ENCODE data around the gene GMPR2.
A peak's percentile ranks its signal among the peaks of the same experiment; 100 is the strongest.

Gene GMPR2

DNA sequence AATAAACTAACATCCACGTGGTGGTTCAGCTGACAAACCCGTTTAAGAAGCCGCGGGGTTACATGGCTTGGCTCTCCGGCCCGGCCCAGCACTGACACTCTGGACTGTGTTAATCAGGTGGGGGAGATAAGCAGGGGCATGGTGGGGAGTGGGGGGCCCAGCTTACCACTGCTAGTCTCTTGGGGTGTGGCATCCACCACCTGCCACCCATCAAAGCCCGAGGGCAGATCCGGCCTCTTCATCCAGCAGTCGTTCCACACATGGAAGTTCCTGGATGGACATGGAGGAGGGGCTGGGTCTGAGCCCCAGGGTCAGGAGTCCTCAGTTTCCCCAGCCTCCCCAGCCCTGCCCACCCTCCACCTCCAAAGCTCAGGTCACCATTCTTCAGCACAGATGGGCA, 25.4 kb downstream of the GMPR2 start:
- intact Hi-C loops (cut with DNase I; ENCODE audit: low total_unique reads): no loop called here
- Histone ChIP-seq H3K36me3 (peaks cover 0 to 18% (median 0%) of the 10 kb centered on the region in 3 donors), H3K27ac (no peak overlapping the region), H3K4me3 (no peak overlapping the region), H3K9me3 (no peaks in the 10 kb centered on the region), H3K4me1 (peaks cover 0 to 13% (median 10%) of the 10 kb centered on the region in 4 donors), H3K27me3 (no peaks in the 10 kb centered on the region)
- peak in 1 of 2 donors; percentile 45 for DNase-seq
- TF ChIP-seq, protein P1, sequence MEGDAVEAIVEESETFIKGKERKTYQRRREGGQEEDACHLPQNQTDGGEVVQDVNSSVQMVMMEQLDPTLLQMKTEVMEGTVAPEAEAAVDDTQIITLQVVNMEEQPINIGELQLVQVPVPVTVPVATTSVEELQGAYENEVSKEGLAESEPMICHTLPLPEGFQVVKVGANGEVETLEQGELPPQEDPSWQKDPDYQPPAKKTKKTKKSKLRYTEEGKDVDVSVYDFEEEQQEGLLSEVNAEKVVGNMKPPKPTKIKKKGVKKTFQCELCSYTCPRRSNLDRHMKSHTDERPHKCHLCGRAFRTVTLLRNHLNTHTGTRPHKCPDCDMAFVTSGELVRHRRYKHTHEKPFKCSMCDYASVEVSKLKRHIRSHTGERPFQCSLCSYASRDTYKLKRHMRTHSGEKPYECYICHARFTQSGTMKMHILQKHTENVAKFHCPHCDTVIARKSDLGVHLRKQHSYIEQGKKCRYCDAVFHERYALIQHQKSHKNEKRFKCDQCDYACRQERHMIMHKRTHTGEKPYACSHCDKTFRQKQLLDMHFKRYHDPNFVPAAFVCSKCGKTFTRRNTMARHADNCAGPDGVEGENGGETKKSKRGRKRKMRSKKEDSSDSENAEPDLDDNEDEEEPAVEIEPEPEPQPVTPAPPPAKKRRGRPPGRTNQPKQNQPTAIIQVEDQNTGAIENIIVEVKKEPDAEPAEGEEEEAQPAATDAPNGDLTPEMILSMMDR (IDR thresholded peaks at IDR 0.05): no peak

DNA sequence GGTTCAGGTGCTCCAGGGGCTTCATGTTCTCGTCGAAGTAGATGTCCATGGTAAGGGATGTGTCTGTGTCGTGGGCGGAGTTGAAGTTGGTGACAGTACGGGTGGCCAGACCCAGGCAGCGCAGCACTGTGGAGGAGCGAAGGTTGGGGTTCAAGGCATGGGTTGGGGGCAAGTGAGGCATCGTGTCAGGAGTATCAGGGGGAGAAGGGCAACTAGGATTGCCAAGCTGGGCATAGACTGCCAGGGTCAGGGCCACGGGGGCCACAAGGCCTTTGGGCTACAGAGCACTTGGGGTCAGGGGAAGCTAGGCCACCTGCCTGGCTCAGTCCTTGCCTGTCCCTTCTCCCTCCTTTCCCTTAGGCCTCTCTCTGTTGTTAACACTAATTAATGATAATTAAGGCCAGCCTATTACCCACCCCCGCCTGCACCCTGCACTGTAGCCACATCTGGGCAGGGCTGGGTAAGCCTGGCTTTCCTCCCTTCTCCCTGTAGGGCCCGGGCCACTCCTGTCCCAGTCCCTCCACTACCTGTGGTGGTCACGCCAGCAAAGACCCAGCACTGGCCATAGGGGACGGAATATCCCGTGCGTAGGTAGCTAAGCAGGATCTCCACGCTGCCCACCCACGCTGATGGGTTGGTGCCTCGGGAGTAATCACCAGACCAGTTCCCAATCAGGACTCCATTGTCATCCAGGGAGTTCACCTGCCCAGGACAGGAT, 26.0 kb downstream of the GMPR2 start:
- no peak overlapping the region for H3K4me3 ChIP-seq
- no peak overlapping the region for H3K27ac ChIP-seq
- H3K4me1 ChIP-seq: peaks cover 0 to 13% (median 10%) of the 10 kb centered on the region in 4 donors
- TF ChIP-seq, protein P1 (IDR thresholded peaks at IDR 0.05): no peak
- intact Hi-C loops (cut with DNase I; ENCODE audit: low total_unique reads): no loop called here
- H3K9me3 ChIP-seq: no peaks in the 10 kb centered on the region
- H3K36me3 ChIP-seq: peaks cover 0 to 15% (median 0%) of the 10 kb centered on the region in 3 donors
- no peaks in the 10 kb centered on the region for H3K27me3 ChIP-seq
- peak in 1 of 2 donors; percentile 47 for DNase-seq

DNA sequence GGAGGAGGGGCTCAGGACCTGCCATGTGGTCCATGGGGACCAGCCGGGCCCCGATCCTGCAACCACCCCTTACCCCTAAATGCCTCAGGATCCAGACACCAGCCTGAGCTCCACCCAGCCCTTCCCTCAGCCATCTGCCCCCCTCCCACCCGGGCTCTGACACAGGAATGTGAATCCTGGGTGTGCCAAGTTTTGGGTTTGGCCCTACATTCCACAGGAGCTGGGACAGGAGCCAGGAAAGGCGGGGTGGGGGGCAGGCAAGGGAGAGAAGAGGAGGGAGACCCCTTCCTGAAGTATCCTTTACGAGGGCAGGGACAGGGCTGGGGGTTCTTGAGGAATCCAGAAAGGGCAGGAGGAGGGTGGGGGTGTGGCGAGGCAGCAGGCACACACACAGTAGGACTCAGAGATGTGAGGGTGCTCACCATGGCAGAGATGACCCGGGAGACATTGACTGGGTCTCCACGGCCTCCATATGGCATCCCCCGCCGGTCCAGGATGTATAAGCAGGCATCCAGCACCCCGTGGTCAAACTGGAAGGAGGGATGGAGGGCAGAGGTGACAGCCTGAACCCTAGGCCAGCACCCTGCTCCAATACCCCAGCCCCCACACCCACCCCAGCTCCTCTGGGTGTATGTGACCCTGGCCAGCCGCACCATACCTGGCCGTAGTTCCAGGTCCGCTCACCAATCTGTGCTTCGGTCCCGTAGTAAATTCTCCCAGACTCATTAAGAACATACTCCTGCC, 26.7 kb downstream of the GMPR2 start:
- Histone ChIP-seq H3K36me3 (peaks cover 0 to 11% (median 0%) of the 10 kb centered on the region in 3 donors), H3K4me3 (no peak overlapping the region), H3K4me1 (peaks cover 0 to 13% (median 10%) of the 10 kb centered on the region in 4 donors), H3K27ac (no peak overlapping the region), H3K9me3 (no peaks in the 10 kb centered on the region), H3K27me3 (no peaks in the 10 kb centered on the region)
- TF ChIP-seq, protein P1 (IDR thresholded peaks at IDR 0.05): no peak
- DNase-seq: peak in 1 of 2 donors; percentile 54
- intact Hi-C loops (cut with DNase I; ENCODE audit: low total_unique reads): no loop called here

DNA sequence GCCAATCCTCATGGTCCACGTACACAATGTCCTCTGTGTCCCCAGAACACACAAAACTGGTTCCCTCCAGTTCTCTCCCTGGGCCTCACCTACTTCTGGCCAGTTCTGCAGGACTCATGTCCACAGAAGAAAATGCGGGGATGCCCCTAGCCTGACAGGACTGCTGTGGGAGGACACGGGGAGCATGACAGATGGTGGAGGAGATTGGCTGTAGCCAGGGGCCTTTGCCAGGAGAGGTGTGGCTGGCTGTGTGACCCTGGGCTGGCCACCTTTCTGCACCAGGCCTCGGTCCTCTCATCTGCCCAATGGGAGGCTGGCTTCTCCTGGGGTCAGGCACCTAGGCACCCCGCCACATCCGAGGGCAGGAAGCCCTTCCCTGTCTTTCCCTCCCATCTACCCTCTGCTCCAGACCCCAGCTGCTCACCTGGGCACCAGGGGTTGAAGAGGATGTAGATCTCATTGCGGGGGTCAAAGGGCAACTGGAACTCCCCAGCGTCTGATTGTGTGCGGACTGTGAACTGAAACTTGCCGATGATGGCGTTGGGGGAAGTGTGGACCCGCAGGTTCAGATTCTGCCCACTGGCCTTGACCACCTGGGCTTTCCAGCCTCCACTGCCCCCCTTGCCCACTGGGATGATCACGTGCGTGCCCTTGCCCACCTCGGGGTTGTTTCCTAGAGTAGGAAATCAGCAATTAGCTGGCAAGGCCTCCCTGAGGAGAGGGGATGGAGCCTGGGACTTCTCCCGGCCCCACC, 27.5 kb downstream of the GMPR2 start:
- H3K36me3 ChIP-seq: peaks cover 0 to 11% (median 2%) of the 10 kb centered on the region in 3 donors
- H3K27ac ChIP-seq: no peak overlapping the region
- H3K27me3 ChIP-seq: no peaks in the 10 kb centered on the region
- intact Hi-C loops (cut with DNase I; ENCODE audit: low total_unique reads): no loop called here
- H3K9me3 ChIP-seq: no peaks in the 10 kb centered on the region
- peaks cover 0 to 13% (median 10%) of the 10 kb centered on the region in 4 donors for H3K4me1 ChIP-seq
- no peak overlapping the region for H3K4me3 ChIP-seq
- peak in 1 of 2 donors; percentile 50 for DNase-seq
- TF ChIP-seq, protein P1 (IDR thresholded peaks at IDR 0.05): no peak

DNA sequence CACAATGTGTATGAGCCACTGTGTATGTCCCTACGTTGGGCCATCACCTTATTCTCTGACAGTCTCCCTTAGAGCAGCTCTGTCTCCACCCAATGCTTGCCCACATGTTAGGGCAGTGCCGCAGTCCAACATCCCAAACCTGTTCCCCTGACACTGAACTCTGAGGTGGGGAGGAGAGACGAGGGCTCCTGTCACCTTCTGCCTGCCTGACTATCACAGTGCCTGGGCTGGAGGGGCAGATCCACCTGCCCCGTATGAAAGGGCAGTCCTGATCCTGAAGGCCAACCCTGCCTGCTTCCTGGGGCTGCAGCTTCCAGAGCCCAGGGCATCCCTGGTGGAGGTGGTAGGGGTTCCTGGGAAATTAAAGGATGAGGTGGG, 28.0 kb downstream of the GMPR2 start:
- no peaks in the 10 kb centered on the region for H3K9me3 ChIP-seq
- H3K27ac ChIP-seq: no peak overlapping the region
- H3K4me3 ChIP-seq: no peak overlapping the region

More for the DNA sequence above, 28.0 kb downstream of the GMPR2 start:
- peaks cover 0 to 14% (median 7%) of the 10 kb centered on the region in 3 donors for H3K36me3 ChIP-seq
- H3K4me1 ChIP-seq: peaks cover 0 to 13% (median 10%) of the 10 kb centered on the region in 4 donors
- TF ChIP-seq, protein P1 (IDR thresholded peaks at IDR 0.05): no peak
- no peak for DNase-seq
- H3K27me3 ChIP-seq: no peaks in the 10 kb centered on the region
- intact Hi-C loops (cut with DNase I; ENCODE audit: low total_unique reads): no loop called here
